GM19463 (cell line): ENCODE results near the gene NUBPL.

Experiments used
- ATAC-seq: cut with Tn5 transposase; IDR thresholded peaks from one replicate; pipeline ENCODE4 v1.9.1; 2021; ENCODE audit warnings: mild to moderate bottlenecking, moderate library complexity; ENCODE audit not compliant: unreplicated experiment

Gene NUBPL

GRCh38 chr14:31902945-31903646 lies 341.9 kb downstream of the NUBPL start:
- ATAC-seq, result no peak

GRCh38 chr14:31909977-31910376 lies 348.8 kb downstream of the NUBPL start:
- no peak for ATAC-seq
